ENCODE results near the gene PDCD7. TPM values are rescaled to one million over a fixed set of nuclear protein-coding genes. Genes with fewer than 3 reads are reported as not detected.
A peak's percentile ranks its signal among the peaks of the same experiment; 100 is the strongest.

PDCD7 gene
- total and polyA plus RNA-seq, 3 donors from 2014 or later, result 39.7 to 76.1 (median 66.8) TPM

DNA sequence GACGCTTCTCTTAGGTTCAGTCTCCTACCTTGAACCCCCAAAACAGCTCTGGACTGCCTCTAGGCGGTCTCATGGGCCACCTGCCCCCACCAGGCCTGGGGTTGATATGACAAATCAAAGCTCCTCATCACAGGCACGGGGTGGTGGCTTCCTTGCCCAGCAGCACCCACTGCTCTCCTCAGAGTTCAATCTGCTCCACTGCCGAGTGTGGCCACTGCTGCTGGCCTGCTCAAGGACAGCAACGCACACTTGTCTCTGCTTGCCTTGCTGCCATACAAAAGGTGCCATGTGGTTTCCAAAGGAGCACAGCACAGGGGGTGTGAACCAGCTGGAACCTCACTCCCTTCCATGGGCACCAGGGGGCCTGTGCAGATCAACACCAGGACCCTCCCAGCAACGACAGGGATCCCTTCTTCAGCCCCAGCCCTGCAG lies 46.9 kb downstream of the PDCD7 start:
- Histone ChIP-seq H3K4me3 (no peak overlapping the region), H3K9me3 (no peaks in the 10 kb centered on the region), H3K27me3 (no peaks in the 10 kb centered on the region), H3K4me1 (peaks cover 51% of the 10 kb centered on the region), H3K27ac (peak overlapping the region; percentile 73 to 78), H3K36me3 (ENCODE audit: low read depth, missing control alignments) (no peaks in the 10 kb centered on the region)
- WGBS, 2 donors, result 51 to 58% methylated on average over 3 to 6 of the region's 6 CpGs
- TF ChIP-seq, protein P1, sequence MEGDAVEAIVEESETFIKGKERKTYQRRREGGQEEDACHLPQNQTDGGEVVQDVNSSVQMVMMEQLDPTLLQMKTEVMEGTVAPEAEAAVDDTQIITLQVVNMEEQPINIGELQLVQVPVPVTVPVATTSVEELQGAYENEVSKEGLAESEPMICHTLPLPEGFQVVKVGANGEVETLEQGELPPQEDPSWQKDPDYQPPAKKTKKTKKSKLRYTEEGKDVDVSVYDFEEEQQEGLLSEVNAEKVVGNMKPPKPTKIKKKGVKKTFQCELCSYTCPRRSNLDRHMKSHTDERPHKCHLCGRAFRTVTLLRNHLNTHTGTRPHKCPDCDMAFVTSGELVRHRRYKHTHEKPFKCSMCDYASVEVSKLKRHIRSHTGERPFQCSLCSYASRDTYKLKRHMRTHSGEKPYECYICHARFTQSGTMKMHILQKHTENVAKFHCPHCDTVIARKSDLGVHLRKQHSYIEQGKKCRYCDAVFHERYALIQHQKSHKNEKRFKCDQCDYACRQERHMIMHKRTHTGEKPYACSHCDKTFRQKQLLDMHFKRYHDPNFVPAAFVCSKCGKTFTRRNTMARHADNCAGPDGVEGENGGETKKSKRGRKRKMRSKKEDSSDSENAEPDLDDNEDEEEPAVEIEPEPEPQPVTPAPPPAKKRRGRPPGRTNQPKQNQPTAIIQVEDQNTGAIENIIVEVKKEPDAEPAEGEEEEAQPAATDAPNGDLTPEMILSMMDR (IDR thresholded peaks at IDR 0.05), result no peak
- TF ChIP-seq POLR2A (IDR thresholded peaks at IDR 0.05), result no peak
- intact Hi-C loops (cut with DNase I; ENCODE audit: low total_unique reads), result loop anchor here (10.0 kb wide), 1 partner anchor 52 kb away; no protein-coding TSS in a partner anchor
- DNase-seq, result no peak

- H3K36me3 ChIP-seq (ENCODE audit: low read depth, missing control alignments), result no peaks in the 10 kb centered on the region
- no peak overlapping the region for H3K4me3 ChIP-seq
- intact Hi-C loops (cut with DNase I; ENCODE audit: low total_unique reads), result loop anchor here (10.0 kb wide), 1 partner anchor 51 kb away; no protein-coding TSS in a partner anchor
- WGBS, 2 donors, result 71 to 100% methylated on average over 3 to 6 of the region's 6 CpGs
- peaks cover 51% of the 10 kb centered on the region for H3K4me1 ChIP-seq
- H3K9me3 ChIP-seq, result no peaks in the 10 kb centered on the region
- peak; percentile 65 for DNase-seq
- TF ChIP-seq, protein P1 (IDR thresholded peaks at IDR 0.05), result peak in 2 of 3 experiments; percentile 20 to 45
- TF ChIP-seq POLR2A (IDR thresholded peaks at IDR 0.05), result no peak
- H3K27ac ChIP-seq, result peak overlapping the region in 1 of 2 donors; percentile 78
- no peaks in the 10 kb centered on the region for H3K27me3 ChIP-seq
These were observed 47.5 kb downstream of the PDCD7 start for GRCh38 chr15:65085990-65086679.

- peaks cover 51% of the 10 kb centered on the region for H3K4me1 ChIP-seq
- H3K27ac ChIP-seq, result peak overlapping the region in 1 of 2 donors; percentile 20
- no peaks in the 10 kb centered on the region for H3K36me3 ChIP-seq (ENCODE audit: low read depth, missing control alignments)
- intact Hi-C loops (cut with DNase I; ENCODE audit: low total_unique reads), result loop anchor here (10.0 kb wide), 1 partner anchor 50 kb away; no protein-coding TSS in a partner anchor
- no peak for DNase-seq
- H3K9me3 ChIP-seq, result no peaks in the 10 kb centered on the region
- 77 to 89% methylated on average over 4 to 8 of the region's 8 CpGs for WGBS, 2 donors
- no peaks in the 10 kb centered on the region for H3K27me3 ChIP-seq
- no peak for TF ChIP-seq POLR2A (IDR thresholded peaks at IDR 0.05)
- TF ChIP-seq, protein P1 (IDR thresholded peaks at IDR 0.05), result no peak
- H3K4me3 ChIP-seq, result no peak overlapping the region
These were observed 48.3 kb downstream of the PDCD7 start for GRCh38 chr15:65085207-65085753.

GRCh38 chr15:65084500-65085206 lies 49.0 kb downstream of the PDCD7 start:
- Histone ChIP-seq H3K27me3 (no peaks in the 10 kb centered on the region), H3K4me1 (peaks cover 48% of the 10 kb centered on the region), H3K9me3 (no peaks in the 10 kb centered on the region), H3K4me3 (no peak overlapping the region), H3K27ac (peak overlapping the region in 1 of 2 donors; percentile 20), H3K36me3 (ENCODE audit: low read depth, missing control alignments) (no peaks in the 10 kb centered on the region)
- DNase-seq, result no peak
- intact Hi-C loops (cut with DNase I; ENCODE audit: low total_unique reads), result loop anchor here (10.0 kb wide), 1 partner anchor 50 kb away; no protein-coding TSS in a partner anchor
- 93 to 94% methylated on average over 7 of the region's 7 CpGs for WGBS, 2 donors
- TF ChIP-seq POLR2A (IDR thresholded peaks at IDR 0.05), result no peak
- TF ChIP-seq, protein P1 (IDR thresholded peaks at IDR 0.05), result no peak

Measured in testis (tissue), 3 donors.